ENCODE results near the gene CENPH.

CENPH gene

DNA sequence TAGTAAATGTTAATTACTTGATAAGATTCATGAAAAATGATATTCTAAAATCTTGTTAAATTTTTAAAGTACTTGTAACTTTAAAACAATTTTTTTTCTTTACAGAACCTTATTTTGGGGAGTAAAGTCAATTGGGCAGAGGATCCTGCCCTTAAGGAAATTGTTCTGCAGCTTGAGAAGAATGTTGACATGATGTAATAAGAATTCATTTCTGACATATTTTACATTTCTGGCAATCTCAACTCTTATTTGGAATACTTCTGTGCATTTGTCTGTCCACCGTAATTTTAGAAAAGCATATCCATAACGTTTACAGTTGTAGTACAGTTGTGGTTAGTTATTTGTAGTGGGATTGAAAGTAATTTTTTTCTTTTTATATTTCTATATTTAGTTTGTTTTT lies 20.2 kb downstream of the CENPH start:
- TF ChIP-seq, protein P1, sequence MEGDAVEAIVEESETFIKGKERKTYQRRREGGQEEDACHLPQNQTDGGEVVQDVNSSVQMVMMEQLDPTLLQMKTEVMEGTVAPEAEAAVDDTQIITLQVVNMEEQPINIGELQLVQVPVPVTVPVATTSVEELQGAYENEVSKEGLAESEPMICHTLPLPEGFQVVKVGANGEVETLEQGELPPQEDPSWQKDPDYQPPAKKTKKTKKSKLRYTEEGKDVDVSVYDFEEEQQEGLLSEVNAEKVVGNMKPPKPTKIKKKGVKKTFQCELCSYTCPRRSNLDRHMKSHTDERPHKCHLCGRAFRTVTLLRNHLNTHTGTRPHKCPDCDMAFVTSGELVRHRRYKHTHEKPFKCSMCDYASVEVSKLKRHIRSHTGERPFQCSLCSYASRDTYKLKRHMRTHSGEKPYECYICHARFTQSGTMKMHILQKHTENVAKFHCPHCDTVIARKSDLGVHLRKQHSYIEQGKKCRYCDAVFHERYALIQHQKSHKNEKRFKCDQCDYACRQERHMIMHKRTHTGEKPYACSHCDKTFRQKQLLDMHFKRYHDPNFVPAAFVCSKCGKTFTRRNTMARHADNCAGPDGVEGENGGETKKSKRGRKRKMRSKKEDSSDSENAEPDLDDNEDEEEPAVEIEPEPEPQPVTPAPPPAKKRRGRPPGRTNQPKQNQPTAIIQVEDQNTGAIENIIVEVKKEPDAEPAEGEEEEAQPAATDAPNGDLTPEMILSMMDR (conservative IDR thresholded peaks at IDR 0.05; ENCODE audit: low read depth, low read length): no peak
- H3K4me3 ChIP-seq (ENCODE audit: low read length): no peak overlapping the region
- no peak for DNase-seq (ENCODE audit: low read depth)

DNA sequence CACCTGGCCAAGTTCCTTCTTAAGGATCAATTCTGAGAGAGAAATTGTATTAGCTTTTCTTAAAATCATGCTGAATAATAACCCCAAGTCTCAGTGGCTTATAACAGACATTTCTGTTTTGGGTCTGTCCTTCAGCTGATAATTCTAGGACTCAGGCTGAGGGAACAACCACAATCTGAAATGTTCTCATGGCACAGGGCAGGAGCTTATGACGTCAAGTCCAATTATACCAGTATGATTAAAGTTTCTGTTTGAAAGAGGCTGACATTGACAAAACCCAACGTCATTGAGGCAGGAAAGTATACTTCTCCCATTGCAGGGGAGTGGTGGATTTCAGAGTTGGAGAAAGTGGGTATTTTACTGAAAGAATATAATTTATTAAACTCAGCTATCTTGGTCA lies 21.8 kb downstream of the CENPH start:
- no peak for DNase-seq (ENCODE audit: low read depth)
- H3K4me3 ChIP-seq (ENCODE audit: low read length): no peak overlapping the region
- TF ChIP-seq, protein P1 (conservative IDR thresholded peaks at IDR 0.05; ENCODE audit: low read depth, low read length): no peak

DNA sequence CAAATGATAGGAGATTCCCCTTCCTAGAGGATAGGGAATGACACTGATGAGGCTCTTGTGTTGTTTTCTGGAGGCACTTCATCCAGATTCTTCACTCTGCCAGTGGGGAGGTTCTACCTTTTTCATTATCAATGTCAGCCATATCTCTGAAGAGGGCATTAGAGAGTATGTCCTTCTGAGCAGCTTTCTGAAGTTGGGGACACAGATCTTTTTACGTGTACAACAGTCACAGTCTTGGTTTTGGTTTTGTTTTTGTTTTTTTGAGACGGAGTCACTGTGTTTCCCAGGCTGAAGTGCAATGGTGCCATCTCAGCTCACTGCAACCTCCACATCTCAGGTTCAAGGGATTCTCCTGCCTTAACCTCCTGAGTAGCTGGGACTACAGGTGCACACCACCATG lies 22.6 kb downstream of the CENPH start:
- DNase-seq (ENCODE audit: low read depth): no peak
- no peak overlapping the region for H3K4me3 ChIP-seq (ENCODE audit: low read length)
- TF ChIP-seq, protein P1 (conservative IDR thresholded peaks at IDR 0.05; ENCODE audit: low read depth, low read length): no peak

DNA sequence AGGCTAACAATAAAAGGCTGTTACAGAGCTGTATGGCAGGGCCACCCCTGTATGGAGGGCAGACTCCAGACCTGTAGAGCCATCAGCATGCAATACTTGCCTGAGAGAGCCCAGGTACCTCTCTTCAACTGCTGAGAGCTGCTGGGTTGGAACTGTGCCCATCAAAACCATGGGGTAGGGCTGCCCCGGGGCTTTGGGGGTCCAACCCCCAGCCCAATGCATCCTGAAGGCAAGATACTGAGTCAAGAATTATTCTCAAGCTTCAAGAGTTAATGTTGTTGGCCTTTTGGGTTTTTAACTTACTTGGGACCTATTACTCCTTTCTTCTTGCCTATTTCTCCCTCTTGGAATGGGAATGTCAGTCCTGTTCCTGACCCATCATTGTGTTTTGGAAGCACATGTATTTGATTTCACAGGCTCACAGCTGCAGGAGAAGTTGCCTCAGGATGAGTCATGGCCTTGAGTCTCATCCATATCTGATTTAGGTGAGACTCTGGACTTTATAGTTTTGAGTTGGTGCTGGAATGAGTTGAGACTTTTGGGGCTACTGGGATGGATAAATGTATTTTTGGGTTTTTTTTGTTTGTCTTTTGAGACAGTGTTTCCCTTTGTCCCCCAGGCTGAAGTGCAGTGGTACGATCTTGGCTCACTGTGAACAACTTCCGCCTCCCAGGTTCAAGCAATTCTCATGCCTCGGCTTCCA lies 24.3 kb downstream of the CENPH start:
- TF ChIP-seq, protein P1 (conservative IDR thresholded peaks at IDR 0.05; ENCODE audit: low read depth, low read length): no peak
- DNase-seq (ENCODE audit: low read depth): no peak
- H3K4me3 ChIP-seq (ENCODE audit: low read length): no peak overlapping the region

DNA sequence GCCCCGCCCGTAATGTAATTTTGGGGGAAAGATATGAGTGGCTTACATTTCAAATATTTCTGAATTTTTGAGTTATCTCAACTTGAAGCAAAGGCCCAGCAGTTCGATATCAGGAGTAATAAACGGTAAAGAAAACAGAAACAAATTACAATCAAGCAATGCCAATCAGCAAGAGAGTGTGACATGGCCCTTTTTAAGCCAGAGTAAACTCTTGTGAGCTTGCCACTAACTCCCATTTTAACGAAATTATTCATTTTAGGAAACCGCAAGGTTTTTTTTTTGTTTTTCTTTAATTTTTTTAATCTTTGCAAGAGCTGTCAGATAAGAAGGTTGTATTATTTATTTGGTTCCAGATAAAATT lies 27.7 kb downstream of the CENPH start:
- no peak for DNase-seq (ENCODE audit: low read depth)
- peak overlapping the region; percentile 99 for H3K4me3 ChIP-seq (ENCODE audit: low read length)
- TF ChIP-seq, protein P1 (conservative IDR thresholded peaks at IDR 0.05; ENCODE audit: low read depth, low read length): no peak

DNA sequence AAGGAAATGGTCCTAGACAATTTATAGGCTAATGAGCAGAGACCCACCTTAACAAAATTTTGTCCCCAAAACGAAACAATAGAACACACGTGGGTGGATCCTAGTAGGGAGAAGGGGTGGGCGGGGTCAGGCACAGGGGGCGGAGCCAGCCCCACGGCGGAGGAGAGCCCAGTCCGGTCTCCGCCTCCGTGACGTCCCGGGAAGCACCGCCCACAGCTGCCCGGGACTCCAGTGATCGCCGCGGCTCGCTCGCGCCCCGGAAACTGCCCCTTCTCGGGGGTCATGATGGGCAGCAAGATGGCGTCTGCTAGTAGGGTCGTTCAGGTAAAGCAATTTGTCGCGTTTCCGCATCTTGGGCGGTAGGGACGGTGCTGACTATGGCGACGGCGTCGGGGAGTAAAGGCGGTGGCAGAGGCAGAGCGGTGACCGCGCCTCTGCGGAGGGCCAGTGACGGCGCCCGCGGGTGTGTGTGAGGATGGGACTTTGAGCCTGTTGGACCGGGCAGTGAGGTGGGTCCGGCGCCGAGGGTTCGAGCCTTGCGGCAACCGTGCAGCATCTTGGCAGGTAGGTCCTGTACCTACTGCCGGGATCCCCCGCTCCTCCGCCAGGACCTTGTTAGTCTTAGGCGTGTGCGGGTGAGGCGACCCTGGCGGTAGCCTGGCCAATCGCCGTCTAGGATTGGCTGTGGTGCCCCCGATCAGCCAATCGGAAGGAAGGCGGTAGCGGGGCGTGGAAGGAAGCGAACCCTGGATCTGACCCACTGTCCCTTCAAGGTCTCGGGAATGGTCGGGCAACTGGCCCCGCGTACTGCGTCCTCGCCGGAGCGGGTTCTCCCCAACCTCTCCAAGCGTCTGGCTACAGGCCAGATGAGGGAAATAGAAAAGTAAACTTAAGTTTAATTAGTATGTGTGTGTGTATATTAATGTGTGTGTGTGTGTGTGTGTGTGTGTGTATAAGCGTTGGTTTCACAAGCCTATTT lies 28.5 kb downstream of the CENPH start:
- H3K4me3 ChIP-seq (ENCODE audit: low read length): peak overlapping the region; percentile 99
- DNase-seq (ENCODE audit: low read depth): peak; percentile 76
- TF ChIP-seq, protein P1 (conservative IDR thresholded peaks at IDR 0.05; ENCODE audit: low read depth, low read length): peak; percentile 13
